ENCODE results near the gene SSTR5. TPM values are rescaled to one million over a fixed set of nuclear protein-coding genes. Genes with fewer than 3 reads are reported as not detected.

The SSTR5 gene
- total RNA-seq, 1 donor from 2014 or later, result 1.3 TPM

GRCh38 chr16:1103636-1103980 is 31.1 kb downstream of the SSTR5 start:
- Mint-ChIP-seq H3K9me3 (ENCODE audit: unreplicated experiment) (no peaks in the 10 kb centered on the region), H3K27ac (ENCODE audit: unreplicated experiment) (no peak overlapping the region), H3K36me3 (ENCODE audit: unreplicated experiment) (no peaks in the 10 kb centered on the region), H3K4me1 (ENCODE audit: low read depth, unreplicated experiment) (no peaks in the 10 kb centered on the region), H3K27me3 (ENCODE audit: unreplicated experiment) (no peaks in the 10 kb centered on the region), H3K4me3 (ENCODE audit: unreplicated experiment) (no peak overlapping the region)
- TF ChIP-seq CTCF (IDR thresholded peaks at IDR 0.05; ENCODE audit: partially characterized antibody, unreplicated experiment), result no peak
- no peak for DNase-seq

- peak; percentile 88 for DNase-seq
- peaks cover 5% of the 10 kb centered on the region for H3K9me3 Mint-ChIP-seq (ENCODE audit: unreplicated experiment)
- peaks cover 1% of the 10 kb centered on the region for H3K4me1 Mint-ChIP-seq (ENCODE audit: low read depth, unreplicated experiment)
- H3K4me3 Mint-ChIP-seq (ENCODE audit: unreplicated experiment), result no peak overlapping the region
- H3K27ac Mint-ChIP-seq (ENCODE audit: unreplicated experiment), result no peak overlapping the region
- TF ChIP-seq CTCF (IDR thresholded peaks at IDR 0.05; ENCODE audit: partially characterized antibody, unreplicated experiment), result peak; percentile 88
- no peaks in the 10 kb centered on the region for H3K27me3 Mint-ChIP-seq (ENCODE audit: unreplicated experiment)
- H3K36me3 Mint-ChIP-seq (ENCODE audit: unreplicated experiment), result no peaks in the 10 kb centered on the region
Observed at GRCh38 chr16:1105888-1106620, 33.5 kb downstream of the SSTR5 start.

- Mint-ChIP-seq H3K9me3 (ENCODE audit: unreplicated experiment) (peaks cover 5% of the 10 kb centered on the region), H3K27me3 (ENCODE audit: unreplicated experiment) (peaks cover 2% of the 10 kb centered on the region), H3K27ac (ENCODE audit: unreplicated experiment) (no peak overlapping the region), H3K4me1 (ENCODE audit: low read depth, unreplicated experiment) (peaks cover 1% of the 10 kb centered on the region), H3K36me3 (ENCODE audit: unreplicated experiment) (no peaks in the 10 kb centered on the region), H3K4me3 (ENCODE audit: unreplicated experiment) (no peak overlapping the region)
- no peak for DNase-seq
- TF ChIP-seq CTCF (IDR thresholded peaks at IDR 0.05; ENCODE audit: partially characterized antibody, unreplicated experiment), result no peak
Observed at GRCh38 chr16:1106659-1107058, 34.1 kb downstream of the SSTR5 start.

GRCh38 chr16:1107141-1107540 is 34.6 kb downstream of the SSTR5 start:
- Mint-ChIP-seq H3K4me3 (ENCODE audit: unreplicated experiment) (no peak overlapping the region), H3K27ac (ENCODE audit: unreplicated experiment) (no peak overlapping the region), H3K4me1 (ENCODE audit: low read depth, unreplicated experiment) (peaks cover 1% of the 10 kb centered on the region), H3K9me3 (ENCODE audit: unreplicated experiment) (peaks cover 5% of the 10 kb centered on the region), H3K36me3 (ENCODE audit: unreplicated experiment) (no peaks in the 10 kb centered on the region), H3K27me3 (ENCODE audit: unreplicated experiment) (peaks cover 2% of the 10 kb centered on the region)
- no peak for TF ChIP-seq CTCF (IDR thresholded peaks at IDR 0.05; ENCODE audit: partially characterized antibody, unreplicated experiment)
- DNase-seq, result no peak

- H3K27me3 Mint-ChIP-seq (ENCODE audit: unreplicated experiment), result peaks cover 2% of the 10 kb centered on the region
- no peak overlapping the region for H3K4me3 Mint-ChIP-seq (ENCODE audit: unreplicated experiment)
- H3K9me3 Mint-ChIP-seq (ENCODE audit: unreplicated experiment), result peaks cover 5% of the 10 kb centered on the region
- no peaks in the 10 kb centered on the region for H3K36me3 Mint-ChIP-seq (ENCODE audit: unreplicated experiment)
- no peak overlapping the region for H3K27ac Mint-ChIP-seq (ENCODE audit: unreplicated experiment)
- DNase-seq, result no peak
- peaks cover 1% of the 10 kb centered on the region for H3K4me1 Mint-ChIP-seq (ENCODE audit: low read depth, unreplicated experiment)
- no peak for TF ChIP-seq CTCF (IDR thresholded peaks at IDR 0.05; ENCODE audit: partially characterized antibody, unreplicated experiment)
Observed at GRCh38 chr16:1107731-1108130, 35.2 kb downstream of the SSTR5 start.
